IMR-90 (cell line): ENCODE measurements around the gene METTL17. TPM values are rescaled to one million over a fixed set of nuclear protein-coding genes. Genes with fewer than 3 reads are reported as not detected.
"Not testable (repeated sequence)": the region's sequence is repeated elsewhere in the genome, so short reads cannot be mapped to it uniquely, and the experiment has no call there.

Experiments used
- ATAC-seq: fragments of 200-7000 bp; cut with Tn5 transposase; 2 replicates; pipeline ENCODE4 v1.9.1; 2020; ENCODE audit warnings: low read depth, mild to moderate bottlenecking, moderate library complexity
- BruUV-seq: library from RNA; stranded (reverse); fragments of 400-500 nt; replicated peaks from 2 replicates; lab custom pipeline; 2021; lab: Mats Ljungman, UMichigan
- CTCF ChIA-PET: fragments of 300-600 bp; formaldehyde crosslinking; extraction: SDS; loops from one replicate; lab custom pipeline; 2021; ENCODE audit warnings: antibody characterized with exemption; lab: Yijun Ruan, JAX
- POLR2A ChIA-PET: fragments of 300-600 bp; sonication (Branson Sonifier 250); formaldehyde crosslinking; loops from one replicate; lab custom pipeline; 2022; ENCODE audit warnings: antibody characterized with exemption; ENCODE audit not compliant: unreplicated experiment; lab: Charles Lee
- DNase-seq: peaks from one replicate; pipeline ENCODE4 v3.0.0; 2013
- H2AFZ ChIP-seq: replicated peaks from 2 replicates; pipeline ENCODE3; 2013; ENCODE audit warnings: low read length, mild to moderate bottlenecking; ENCODE audit not compliant: poor library complexity
- H2AK5ac ChIP-seq: 2 replicates; pipeline ENCODE4 v1.6.1; 2013; ENCODE audit warnings: low read depth, low read length, inconsistent platforms
- H2AK9ac ChIP-seq: replicated peaks from 2 replicates; pipeline ENCODE3; 2013; ENCODE audit warnings: mild to moderate bottlenecking, low read depth, low read length, moderate library complexity; ENCODE audit not compliant: poor library complexity
- H2BK120ac ChIP-seq: 2 replicates; pipeline ENCODE4 v1.6.1; 2013; ENCODE audit warnings: low read depth, low read length, inconsistent platforms
- H2BK15ac ChIP-seq: 3 replicates; pipeline ENCODE4 v1.6.1; 2013; ENCODE audit warnings: low read depth, low read length, inconsistent platforms
- H2BK20ac ChIP-seq: 2 replicates; pipeline ENCODE4 v1.6.1; 2013; ENCODE audit warnings: low read depth, mild to moderate bottlenecking, inconsistent platforms, low read length, moderate library complexity
- H2BK5ac ChIP-seq: 2 replicates; pipeline ENCODE4 v1.6.1; 2013; ENCODE audit warnings: mild to moderate bottlenecking, low read depth, low read length, inconsistent platforms; ENCODE audit not compliant: poor library complexity, severe bottlenecking
- H3K14ac ChIP-seq: replicated peaks from 2 replicates; pipeline ENCODE4 v1.6.1; 2013; ENCODE audit warnings: low read depth, low read length, inconsistent platforms
- H3K18ac ChIP-seq: 2 replicates; pipeline ENCODE4 v1.6.1; 2013; ENCODE audit warnings: low read depth, low read length, control low read depth
- H3K23ac ChIP-seq: 2 replicates; pipeline ENCODE4 v1.6.1; 2013; ENCODE audit warnings: low read depth, low read length, inconsistent platforms
- H3K27ac ChIP-seq: 2 replicates; pipeline ENCODE4 v1.5.1; 2013; ENCODE audit warnings: mild to moderate bottlenecking, control low read depth, low read length; ENCODE audit not compliant: insufficient read depth
- H3K27me3 ChIP-seq: 2 replicates; pipeline ENCODE4 v1.6.1; 2013; ENCODE audit warnings: low read length; ENCODE audit not compliant: control insufficient read depth, insufficient read depth
- H3K36me3 ChIP-seq: 2 replicates; pipeline ENCODE4 v1.6.1; 2013; ENCODE audit warnings: low read length, mixed read lengths; ENCODE audit not compliant: control insufficient read depth, insufficient read depth
- H3K4ac ChIP-seq: 2 replicates; pipeline ENCODE4 v1.6.1; 2013; ENCODE audit warnings: low read depth, low read length, inconsistent platforms
- H3K4me1 ChIP-seq: 2 replicates; pipeline ENCODE4 v1.6.1; 2013; ENCODE audit warnings: low read length, mixed read lengths; ENCODE audit not compliant: control insufficient read depth, insufficient read depth
- H3K4me2 ChIP-seq: 2 replicates; pipeline ENCODE4 v1.6.1; 2013; ENCODE audit warnings: low read depth, mild to moderate bottlenecking, control low read depth, low read length, moderate library complexity
- H3K4me3 ChIP-seq: 2 replicates; pipeline ENCODE4 v1.5.1; 2013; ENCODE audit warnings: low read depth, mild to moderate bottlenecking, control low read depth, low read length, moderate library complexity; ENCODE audit not compliant: insufficient read depth
- H3K56ac ChIP-seq: 2 replicates; pipeline ENCODE4 v1.6.1; 2013; ENCODE audit warnings: low read length, inconsistent platforms; ENCODE audit not compliant: insufficient read depth; ENCODE audit errors: extremely low read depth
- H3K79me1 ChIP-seq, 2 experiments: 2 replicates each; pipeline ENCODE4 v1.6.1; 2013; ENCODE audit warnings: low read length in 2 of 2, inconsistent platforms in 1 of 2, low read depth in 1 of 2
- H3K9ac ChIP-seq: 2 replicates; pipeline ENCODE4 v1.6.1; 2013; ENCODE audit warnings: low read depth, low read length, control low read depth
- H3K9me1 ChIP-seq: 2 replicates; pipeline ENCODE4 v1.6.1; 2013; ENCODE audit warnings: low read length, inconsistent platforms; ENCODE audit not compliant: insufficient read depth
- H3K9me3 ChIP-seq: 2 replicates; pipeline ENCODE4 v1.6.1; 2013; ENCODE audit warnings: low read length; ENCODE audit not compliant: control insufficient read depth, insufficient read depth
- H4K20me1 ChIP-seq: 2 replicates; pipeline ENCODE4 v1.6.1; 2013; ENCODE audit warnings: low read length, inconsistent platforms; ENCODE audit not compliant: insufficient read depth
- H4K5ac ChIP-seq: 2 replicates; pipeline ENCODE4 v1.6.1; 2013; ENCODE audit warnings: mild to moderate bottlenecking, low read depth, low read length, control low read depth
- H4K8ac ChIP-seq, 2 experiments: 2 replicates each; pipeline ENCODE4 v1.6.1; 2013; ENCODE audit warnings: low read depth in 2 of 2, low read length in 2 of 2, control low read depth in 1 of 2, inconsistent platforms in 1 of 2
- H4K91ac ChIP-seq: 2 replicates; pipeline ENCODE4 v1.6.1; 2013; ENCODE audit warnings: low read depth, low read length, inconsistent platforms; ENCODE audit not compliant: insufficient read depth
- BHLHE40 ChIP-seq: fragments of 150-350 bp; IDR thresholded peaks from 2 replicates; pipeline ENCODE4 v1.6.1; 2016; ENCODE audit warnings: mild to moderate bottlenecking, low read depth, low read length
- WGBS, 2 experiments: methylation state at CpG; one replicate each; pipeline versions ENCODE4 v1.1.5 to v1.1.7; 2013; ENCODE audit warnings: missing lambda C conversion rate in 2 of 2; ENCODE audit not compliant: insufficient read length in 1 of 2; ENCODE audit errors: extremely low coverage in 2 of 2; 5-methylcytosine and 5-hydroxymethylcytosine counted together
- dilution Hi-C: fragments of 300-500 bp; cut with HindIII; formaldehyde crosslinking; loops from one replicate; pipeline ENCODE4 v1.14.3; 2018; ENCODE audit warnings: low sequenced_read_pairs; ENCODE audit not compliant: unreplicated experiment
- in situ Hi-C: fragments of 300-500 bp; cut with MboI; formaldehyde crosslinking; loops from 3 replicates; pipeline ENCODE4 v1.14.3; 2019; ENCODE audit warnings: low sequenced_read_pairs, inconsistent platforms, mixed read lengths
- intact Hi-C: fragments of 100-400 bp; cut with micrococcal nuclease; formaldehyde crosslinking; loops from 2 replicates; pipeline ENCODE4 v1.10.0; 2022
- polyA plus RNA-seq, 3 experiments: library from polyadenylated mRNA; depleted of rRNA; stranded (reverse); fragments of >200 nt; gene quantifications; 2 replicates each; pipeline ENCODE4 v1.2.3, GENCODE V29; 2012; ENCODE audit warnings: low replicate concordance in 1 of 3
- total RNA-seq: library from RNA; depleted of rRNA; stranded (reverse); fragments of >200 nt; gene quantifications from 2 replicates; pipeline ENCODE4 v1.2.3, GENCODE V29; 2012
- TF ChIP-seq, protein P1 (sequence below): fragments of 150-350 bp; IDR thresholded peaks from 2 replicates; pipeline ENCODE4 v1.6.1; 2016; ENCODE audit warnings: low read depth, mild to moderate bottlenecking, low read length, moderate library complexity, borderline replicate concordance

Gene METTL17
- total and polyA plus RNA-seq, 2 of the 4 experiments (the other 2 are of a cell fraction), result 32.8 to 69.7 TPM

DNA sequence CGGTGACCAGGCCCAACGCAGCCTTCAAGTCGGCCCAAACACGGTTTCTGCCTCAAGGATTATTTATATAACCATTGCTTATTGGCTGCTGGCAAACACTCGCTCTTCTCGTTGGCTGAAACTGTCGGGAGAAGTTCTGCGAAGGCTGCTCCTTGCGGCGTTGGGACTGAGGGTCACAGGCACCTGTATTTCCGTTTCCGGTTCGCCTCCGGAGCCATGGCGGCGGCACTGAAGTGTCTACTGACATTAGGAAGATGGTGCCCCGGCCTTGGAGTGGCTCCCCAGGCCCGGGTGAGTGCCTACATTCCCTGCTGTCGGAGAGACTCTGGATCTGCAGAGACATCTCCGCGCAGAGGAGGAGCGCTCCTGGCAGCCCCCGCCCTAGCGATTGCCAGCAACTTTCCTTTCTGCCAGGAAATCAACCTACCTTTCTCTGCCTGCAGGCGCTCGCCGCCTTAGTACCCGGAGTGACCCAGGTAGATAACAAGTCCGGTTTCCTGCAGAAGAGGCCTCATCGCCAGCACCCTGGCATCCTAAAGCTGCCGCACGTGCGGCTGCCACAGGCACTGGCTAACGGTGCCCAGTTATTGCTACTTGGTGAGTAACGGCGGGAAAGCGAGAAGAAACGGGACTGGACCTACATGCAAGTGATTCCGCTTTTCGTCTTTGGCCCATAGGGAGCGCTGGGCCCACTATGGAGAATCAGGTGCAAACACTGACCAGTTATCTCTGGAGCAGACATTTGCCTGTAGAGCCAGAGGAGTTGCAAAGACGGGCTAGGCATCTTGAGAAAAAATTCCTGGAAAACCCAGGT, at the start of gene METTL17 (continued):
- TF ChIP-seq, protein P1, sequence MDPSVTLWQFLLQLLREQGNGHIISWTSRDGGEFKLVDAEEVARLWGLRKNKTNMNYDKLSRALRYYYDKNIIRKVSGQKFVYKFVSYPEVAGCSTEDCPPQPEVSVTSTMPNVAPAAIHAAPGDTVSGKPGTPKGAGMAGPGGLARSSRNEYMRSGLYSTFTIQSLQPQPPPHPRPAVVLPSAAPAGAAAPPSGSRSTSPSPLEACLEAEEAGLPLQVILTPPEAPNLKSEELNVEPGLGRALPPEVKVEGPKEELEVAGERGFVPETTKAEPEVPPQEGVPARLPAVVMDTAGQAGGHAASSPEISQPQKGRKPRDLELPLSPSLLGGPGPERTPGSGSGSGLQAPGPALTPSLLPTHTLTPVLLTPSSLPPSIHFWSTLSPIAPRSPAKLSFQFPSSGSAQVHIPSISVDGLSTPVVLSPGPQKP, result no peak
- peak; percentile 84 for TF ChIP-seq BHLHE40

DNA sequence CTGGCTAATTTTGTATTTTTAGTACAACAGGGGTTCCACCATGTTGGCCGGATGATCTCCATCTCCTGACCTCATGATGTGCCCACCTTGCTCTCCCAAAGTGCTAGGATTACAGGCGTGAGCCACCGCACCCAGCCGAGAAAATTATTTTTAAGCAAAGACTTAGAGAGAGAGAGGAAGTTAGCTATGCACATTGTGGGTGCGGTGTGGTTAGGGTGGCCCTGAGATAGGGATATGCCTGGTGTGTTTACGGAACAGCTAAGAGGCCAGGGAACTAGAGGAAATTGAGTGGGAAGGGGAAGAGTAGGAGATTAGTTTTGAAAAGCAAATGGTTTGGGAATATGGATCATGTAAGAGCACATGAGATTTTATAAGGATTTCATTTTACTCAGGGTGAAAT, 44.6 kb upstream of the METTL17 start:
- H4K5ac ChIP-seq, POLR2A ChIA-PET, H2AK5ac ChIP-seq, H3K18ac ChIP-seq, H3K4me3 ChIP-seq, H4K8ac ChIP-seq, H3K27ac ChIP-seq, in situ Hi-C loops, H4K20me1 ChIP-seq, DNase-seq, H2AK9ac ChIP-seq, intact Hi-C loops, H3K4me2 ChIP-seq, H3K4ac ChIP-seq, H2BK15ac ChIP-seq, H2BK20ac ChIP-seq, dilution Hi-C loops, H3K79me1 ChIP-seq, BruUV-seq, H3K23ac ChIP-seq, CTCF ChIA-PET, H3K9me3 ChIP-seq, H3K56ac ChIP-seq, H3K27me3 ChIP-seq, H3K9ac ChIP-seq, H3K14ac ChIP-seq, H4K91ac ChIP-seq, H3K9me1 ChIP-seq, ATAC-seq, H2BK5ac ChIP-seq, H3K36me3 ChIP-seq, H2AFZ ChIP-seq, H3K4me1 ChIP-seq, H2BK120ac ChIP-seq: not testable (repeated sequence)
- no CpG with 5 or more reads among the region's 6 CpGs for WGBS, 2 experiments

DNA sequence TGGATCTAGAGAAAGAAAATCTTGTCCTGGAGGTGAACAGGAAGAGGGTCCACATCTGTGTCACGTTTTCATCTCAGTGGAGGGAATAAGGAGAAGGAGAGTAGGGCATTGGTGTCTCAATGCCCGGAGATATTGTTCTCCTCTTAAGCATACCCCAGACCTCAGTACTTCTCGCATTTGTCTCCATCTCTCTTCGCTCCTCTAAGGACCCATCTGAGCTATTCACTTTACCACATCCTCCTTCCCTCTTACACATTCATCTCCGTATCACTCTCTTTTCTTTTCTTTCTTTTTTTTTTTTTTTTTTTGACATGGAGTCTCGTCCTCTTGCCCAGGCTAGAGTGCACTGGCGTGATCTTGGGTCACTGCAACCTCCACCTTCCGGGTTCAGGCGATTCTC, 43.1 kb upstream of the METTL17 start:
- in situ Hi-C loops, H2AK5ac ChIP-seq, H3K4me2 ChIP-seq, H3K9ac ChIP-seq, H3K23ac ChIP-seq, H3K4me1 ChIP-seq, H2AFZ ChIP-seq, H3K9me3 ChIP-seq, H3K56ac ChIP-seq, H4K20me1 ChIP-seq, H3K18ac ChIP-seq, DNase-seq, H2BK15ac ChIP-seq, dilution Hi-C loops, ATAC-seq, H3K36me3 ChIP-seq, H3K27me3 ChIP-seq, H3K14ac ChIP-seq, POLR2A ChIA-PET, H4K5ac ChIP-seq, intact Hi-C loops, H4K8ac ChIP-seq, H3K4ac ChIP-seq, H2BK20ac ChIP-seq, H3K79me1 ChIP-seq, H3K27ac ChIP-seq, H2BK120ac ChIP-seq, H4K91ac ChIP-seq, H2BK5ac ChIP-seq, H3K4me3 ChIP-seq, H2AK9ac ChIP-seq, H3K9me1 ChIP-seq, CTCF ChIA-PET, BruUV-seq: not testable (repeated sequence)
- WGBS, 2 experiments, result no CpG with 5 or more reads among the region's 9 CpGs
